HepG2 (cell line): ENCODE measurements around the gene CDHR1. TPM values are rescaled to one million over a fixed set of nuclear protein-coding genes. Genes with fewer than 3 reads are reported as not detected.

Source experiments
- ATAC-seq: fragments of 200-7000 bp; cut with Tn5 transposase; 3 replicates; pipeline ENCODE4 v1.9.1; 2020; ENCODE audit warnings: mild to moderate bottlenecking, moderate library complexity
- BruUV-seq: library from RNA; stranded (reverse); fragments of 400-500 nt; replicated peaks from 2 replicates; lab custom pipeline; 2021; lab: Mats Ljungman, UMichigan
- CTCF ChIA-PET: fragments of 300-600 bp; formaldehyde crosslinking; extraction: SDS; loops from one replicate; lab custom pipeline; 2021; ENCODE audit warnings: low total read pairs, inconsistent platforms, low intra/inter-chr PET ratio; lab: Yijun Ruan, JAX
- POLR2A ChIA-PET: fragments of 350-600 bp; sonication (Branson Sonifier 250); formaldehyde crosslinking; loops from one replicate; lab custom pipeline; 2020; ENCODE audit warnings: antibody characterized with exemption, inconsistent platforms; lab: Yijun Ruan, JAX
- DNase-seq: peaks from one replicate; pipeline ENCODE4 v3.0.0-alpha.2; 2015; ENCODE audit warnings: low spot score
- FAIRE-seq: peaks from 3 replicates; lab custom pipeline; 2011; peaks lifted over from hg19 to GRCh38; lab: Jason Lieb, UNC
- H2AFZ ChIP-seq: one replicate; pipeline ENCODE4 v1.6.1; 2011; ENCODE audit warnings: low read length, inconsistent platforms
- H3K27ac ChIP-seq: fragments of 300-600 bp; 3 replicates; pipeline ENCODE4 v1.8.0; 2011; ENCODE audit warnings: mixed run types, mild to moderate bottlenecking, mixed read lengths, low read length, inconsistent platforms; ENCODE audit not compliant: insufficient read depth; ENCODE audit errors: extremely low read length
- H3K27me3 ChIP-seq, 2 experiments: fragments of 200-600 bp in 1 of 2; 2 replicates in 1 of 2; 3 replicates in 1 of 2; pipeline versions ENCODE4 v1.6.0 to v1.8.0; 2011; ENCODE audit warnings: low read length in 2 of 2, mild to moderate bottlenecking in 2 of 2, moderate library complexity in 2 of 2, inconsistent platforms in 1 of 2; ENCODE audit not compliant: insufficient read depth in 2 of 2, control insufficient read depth in 1 of 2
- H3K36me3 ChIP-seq, 2 experiments: fragments of 200-600 bp in 1 of 2; replicated peaks in 1 of 2; 2 replicates in 1 of 2; 3 replicates in 1 of 2; pipeline versions ENCODE4 v1.5.1 to v1.8.0; 2011; ENCODE audit warnings: low read length in 2 of 2, inconsistent platforms in 1 of 2; ENCODE audit not compliant: insufficient read depth in 2 of 2, control insufficient read depth in 1 of 2
- H3K4me1 ChIP-seq: 2 replicates; pipeline ENCODE4 v1.5.1; 2012; ENCODE audit warnings: low read length, inconsistent platforms; ENCODE audit not compliant: insufficient read depth
- H3K4me2 ChIP-seq: 2 replicates; pipeline ENCODE4 v1.6.0; 2011; ENCODE audit warnings: low read depth, low read length, inconsistent platforms
- H3K4me3 ChIP-seq, 3 experiments: fragments of 200-600 bp in 1 of 3; sonication (generic), shearing (Covaris generic) in 1 of 3; replicated peaks in 1 of 3; 2 replicates each; pipeline ENCODE4 v1.5.1; 2011 to 2016; ENCODE audit warnings: low read length in 3 of 3, inconsistent platforms in 2 of 3, low read depth in 2 of 3, mild to moderate bottlenecking in 2 of 3, control low read depth in 1 of 3, mixed read lengths in 1 of 3; ENCODE audit not compliant: insufficient read depth in 1 of 3
- H3K79me2 ChIP-seq: one replicate; pipeline ENCODE4 v1.6.1; 2011; ENCODE audit warnings: low read length, inconsistent platforms; ENCODE audit not compliant: insufficient read depth
- H3K9ac ChIP-seq: 2 replicates; pipeline ENCODE4 v1.6.0; 2011; ENCODE audit warnings: mild to moderate bottlenecking, low read depth, low read length, inconsistent platforms; ENCODE audit not compliant: insufficient read depth
- H3K9me3 ChIP-seq: 2 replicates; pipeline ENCODE4 v1.5.1; 2012; ENCODE audit warnings: mild to moderate bottlenecking, low read length
- H4K20me1 ChIP-seq: 2 replicates; pipeline ENCODE4 v1.6.0; 2011; ENCODE audit warnings: inconsistent platforms, mild to moderate bottlenecking, low read length, moderate library complexity; ENCODE audit not compliant: insufficient read depth
- FOXK2 ChIP-seq: fragments of 450-650 bp; IDR thresholded peaks from 2 replicates; pipeline ENCODE4 v1.6.1; 2016
- NCOA2 ChIP-seq: sonication (generic); formaldehyde crosslinking; IDR thresholded peaks from 2 replicates; pipeline ENCODE4 v1.8.0; 2022; ENCODE audit warnings: inconsistent platforms
- POLR2G ChIP-seq: fragments of 200-400 bp; formaldehyde crosslinking; IDR thresholded peaks from 2 replicates; pipeline ENCODE4 v1.6.1; 2018; ENCODE audit warnings: mild to moderate bottlenecking, low read depth, low read length, moderate library complexity
- ZFY ChIP-seq: sonication (generic); formaldehyde crosslinking; IDR thresholded peaks from 2 replicates; pipeline ENCODE4 v1.4.0; 2020; ENCODE audit warnings: missing genetic modification reagents
- ZNF660 ChIP-seq: sonication (generic); formaldehyde crosslinking; IDR thresholded peaks from 2 replicates; pipeline ENCODE4 v1.5.1; 2020; ENCODE audit warnings: mild to moderate bottlenecking, low read depth, missing genetic modification reagents, borderline replicate concordance
- WGBS: methylation state at CpG from one replicate; pipeline ENCODE4 v1.1.6; 2017; ENCODE audit warnings: low lambda C conversion rate; 5-methylcytosine and 5-hydroxymethylcytosine counted together
- in situ Hi-C: cut with HindIII; loops from 2 replicates; pipeline ENCODE4 v1.10.0; 2017; ENCODE audit warnings: low pct_unique_long_range_greater_than_20kb; ENCODE audit not compliant: extremely low pct_ligation_motif_present
- intact Hi-C: fragments of 100-400 bp; cut with micrococcal nuclease; formaldehyde crosslinking; loops from one replicate; pipeline ENCODE4 v1.10.0; 2022; ENCODE audit not compliant: unreplicated experiment
- polyA plus RNA-seq, 8 experiments: library from polyadenylated mRNA; depleted of rRNA in 3 of 8; stranded (reverse) in 7 of 8; unstranded in 1 of 8; fragments of >200 nt; fragmentation: Illumina TruSeq in 4 of 8; extraction: Trizol in 4 of 8; gene quantifications; 2 replicates each; pipeline versions ENCODE4 v1.2.1 to v1.2.3, GENCODE V29; 2011 to 2016; ENCODE audit warnings: low read depth in 4 of 8, missing spikeins in 1 of 8, mixed read lengths in 1 of 8; ENCODE audit not compliant: insufficient read depth in 1 of 8
- total RNA-seq, 5 experiments: library from RNA; depleted of rRNA; stranded (reverse); fragments of >200 nt; fragmentation: Illumina TruSeq; extraction: Trizol; gene quantifications; 2 replicates each; pipeline ENCODE4 v1.2.3, GENCODE V29; 2016; ENCODE audit warnings: low read depth in 1 of 5
- TF ChIP-seq, protein P1 (sequence below): sonication (generic); formaldehyde crosslinking; IDR thresholded peaks from 2 replicates; pipeline ENCODE4 v1.4.0; 2020; ENCODE audit warnings: missing genetic modification reagents
- TF ChIP-seq, protein P2 (sequence below): sonication (generic); formaldehyde crosslinking; IDR thresholded peaks from 2 replicates; pipeline ENCODE4 v1.5.0; 2020; ENCODE audit warnings: mild to moderate bottlenecking, missing genetic modification reagents, moderate library complexity
- TF ChIP-seq, protein P3 (sequence below): sonication (generic); formaldehyde crosslinking; IDR thresholded peaks from 2 replicates; pipeline ENCODE4 v1.5.0; 2020; ENCODE audit warnings: missing genetic modification reagents

The CDHR1 gene
- total and polyA plus RNA-seq, 2 of the 13 experiments (the other 11 are each of a cell fraction or from before 2014, with no cell fraction given) = 0.04 to 0.09 TPM

DNA sequence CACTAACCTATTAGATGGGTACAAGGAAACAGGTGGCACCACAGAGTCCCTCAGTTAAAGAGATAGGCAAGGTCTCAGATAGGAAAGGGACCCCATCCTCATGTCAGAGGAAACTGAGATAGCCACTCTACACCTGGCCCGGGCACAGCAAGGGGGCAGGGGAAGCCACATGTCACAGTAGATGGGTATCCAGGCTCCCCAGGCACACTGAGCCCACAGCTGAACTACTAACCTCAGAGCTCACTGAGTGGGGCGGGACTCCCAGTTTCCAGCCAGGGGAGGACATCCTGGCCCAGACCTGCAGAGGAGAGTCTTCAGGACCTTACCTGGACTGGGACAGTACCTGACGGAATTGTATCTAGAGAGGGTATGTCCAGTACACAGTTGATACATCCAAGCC is 3.7 kb upstream of the CDHR1 start:
- H3K4me3 ChIP-seq = no peak overlapping the region
- no peak overlapping the region for H3K9ac ChIP-seq
- no peak overlapping the region for H3K4me2 ChIP-seq
- ChIA-PET CTCF (no interaction called here), POLR2A (no interaction called here)
- in situ Hi-C loops = no loop called here
- no peak overlapping the region for H2AFZ ChIP-seq
- H3K36me3 ChIP-seq = no peaks in the 10 kb centered on the region
- no peaks in the 10 kb centered on the region for H3K4me1 ChIP-seq
- intact Hi-C loops = no loop called here
- H3K79me2 ChIP-seq = no peaks in the 10 kb centered on the region
- peaks cover 6 to 39% of the 10 kb centered on the region in 2 experiments for H3K27me3 ChIP-seq
- no peak for ATAC-seq
- BruUV-seq = no TSS peak
- DNase-seq = no peak
- H3K27ac ChIP-seq = no peak overlapping the region
- H4K20me1 ChIP-seq = no peaks in the 10 kb centered on the region
- no peaks in the 10 kb centered on the region for H3K9me3 ChIP-seq
- TF ChIP-seq, protein P1, sequence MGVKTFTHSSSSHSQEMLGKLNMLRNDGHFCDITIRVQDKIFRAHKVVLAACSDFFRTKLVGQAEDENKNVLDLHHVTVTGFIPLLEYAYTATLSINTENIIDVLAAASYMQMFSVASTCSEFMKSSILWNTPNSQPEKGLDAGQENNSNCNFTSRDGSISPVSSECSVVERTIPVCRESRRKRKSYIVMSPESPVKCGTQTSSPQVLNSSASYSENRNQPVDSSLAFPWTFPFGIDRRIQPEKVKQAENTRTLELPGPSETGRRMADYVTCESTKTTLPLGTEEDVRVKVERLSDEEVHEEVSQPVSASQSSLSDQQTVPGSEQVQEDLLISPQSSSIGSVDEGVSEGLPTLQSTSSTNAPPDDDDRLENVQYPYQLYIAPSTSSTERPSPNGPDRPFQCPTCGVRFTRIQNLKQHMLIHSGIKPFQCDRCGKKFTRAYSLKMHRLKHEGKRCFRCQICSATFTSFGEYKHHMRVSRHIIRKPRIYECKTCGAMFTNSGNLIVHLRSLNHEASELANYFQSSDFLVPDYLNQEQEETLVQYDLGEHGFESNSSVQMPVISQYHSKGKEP = no peak
- TF ChIP-seq POLR2G = no peak
- TF ChIP-seq, protein P2, sequence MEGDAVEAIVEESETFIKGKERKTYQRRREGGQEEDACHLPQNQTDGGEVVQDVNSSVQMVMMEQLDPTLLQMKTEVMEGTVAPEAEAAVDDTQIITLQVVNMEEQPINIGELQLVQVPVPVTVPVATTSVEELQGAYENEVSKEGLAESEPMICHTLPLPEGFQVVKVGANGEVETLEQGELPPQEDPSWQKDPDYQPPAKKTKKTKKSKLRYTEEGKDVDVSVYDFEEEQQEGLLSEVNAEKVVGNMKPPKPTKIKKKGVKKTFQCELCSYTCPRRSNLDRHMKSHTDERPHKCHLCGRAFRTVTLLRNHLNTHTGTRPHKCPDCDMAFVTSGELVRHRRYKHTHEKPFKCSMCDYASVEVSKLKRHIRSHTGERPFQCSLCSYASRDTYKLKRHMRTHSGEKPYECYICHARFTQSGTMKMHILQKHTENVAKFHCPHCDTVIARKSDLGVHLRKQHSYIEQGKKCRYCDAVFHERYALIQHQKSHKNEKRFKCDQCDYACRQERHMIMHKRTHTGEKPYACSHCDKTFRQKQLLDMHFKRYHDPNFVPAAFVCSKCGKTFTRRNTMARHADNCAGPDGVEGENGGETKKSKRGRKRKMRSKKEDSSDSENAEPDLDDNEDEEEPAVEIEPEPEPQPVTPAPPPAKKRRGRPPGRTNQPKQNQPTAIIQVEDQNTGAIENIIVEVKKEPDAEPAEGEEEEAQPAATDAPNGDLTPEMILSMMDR (CRISPR knock-in tag) = no peak
- no peak for TF ChIP-seq ZFY
- no peak for TF ChIP-seq NCOA2 (CRISPR knock-in tag)
- TF ChIP-seq FOXK2 = no peak
- TF ChIP-seq, protein P3, sequence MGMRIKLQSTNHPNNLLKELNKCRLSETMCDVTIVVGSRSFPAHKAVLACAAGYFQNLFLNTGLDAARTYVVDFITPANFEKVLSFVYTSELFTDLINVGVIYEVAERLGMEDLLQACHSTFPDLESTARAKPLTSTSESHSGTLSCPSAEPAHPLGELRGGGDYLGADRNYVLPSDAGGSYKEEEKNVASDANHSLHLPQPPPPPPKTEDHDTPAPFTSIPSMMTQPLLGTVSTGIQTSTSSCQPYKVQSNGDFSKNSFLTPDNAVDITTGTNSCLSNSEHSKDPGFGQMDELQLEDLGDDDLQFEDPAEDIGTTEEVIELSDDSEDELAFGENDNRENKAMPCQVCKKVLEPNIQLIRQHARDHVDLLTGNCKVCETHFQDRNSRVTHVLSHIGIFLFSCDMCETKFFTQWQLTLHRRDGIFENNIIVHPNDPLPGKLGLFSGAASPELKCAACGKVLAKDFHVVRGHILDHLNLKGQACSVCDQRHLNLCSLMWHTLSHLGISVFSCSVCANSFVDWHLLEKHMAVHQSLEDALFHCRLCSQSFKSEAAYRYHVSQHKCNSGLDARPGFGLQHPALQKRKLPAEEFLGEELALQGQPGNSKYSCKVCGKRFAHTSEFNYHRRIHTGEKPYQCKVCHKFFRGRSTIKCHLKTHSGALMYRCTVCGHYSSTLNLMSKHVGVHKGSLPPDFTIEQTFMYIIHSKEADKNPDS = no peak
- TF ChIP-seq ZNF660 (CRISPR knock-in tag) = no peak
- 0% methylated on average over 3 of the region's 3 CpGs for WGBS
- FAIRE-seq = no peak
